ENCODE measurements around the gene PRKAR2B.

The PRKAR2B gene

DNA sequence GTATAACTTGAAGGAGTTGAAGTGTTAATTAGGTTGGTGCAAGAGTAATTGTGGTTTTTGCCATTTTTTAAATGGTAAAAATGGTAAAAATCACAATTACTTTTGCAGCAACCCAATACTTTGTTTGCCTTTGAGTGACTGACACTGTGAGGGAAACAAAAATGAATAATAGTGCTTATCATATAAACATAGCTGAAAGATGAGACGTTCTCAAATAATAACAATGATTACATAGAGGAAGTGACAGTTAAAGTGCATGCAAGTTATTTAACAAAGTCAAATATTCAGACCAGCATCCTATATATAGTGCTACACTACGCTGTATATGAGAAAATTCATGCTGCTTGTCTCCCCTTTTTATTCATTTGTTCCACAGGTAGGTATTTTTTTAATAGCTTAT lies 119.6 kb downstream of the PRKAR2B start:
- no peak for DNase-seq

DNA sequence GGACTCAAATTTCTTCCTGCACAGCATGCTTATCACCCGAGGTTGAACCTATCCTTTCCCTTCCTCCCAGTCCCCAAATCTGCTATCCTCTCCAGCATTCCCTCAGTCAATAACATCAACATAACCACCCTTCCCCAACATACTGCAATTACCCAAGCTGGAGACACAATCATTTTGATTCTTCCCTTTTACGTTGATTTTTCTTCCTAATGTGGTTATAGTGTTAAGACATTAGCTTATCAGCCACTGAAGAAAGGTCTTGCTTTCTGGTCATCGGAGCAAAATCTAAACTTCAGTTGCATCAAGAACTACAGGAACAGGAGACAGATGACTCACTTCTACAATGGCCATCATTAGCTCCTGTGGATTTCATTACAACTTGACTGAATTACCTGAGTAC lies 120.8 kb downstream of the PRKAR2B start:
- DNase-seq = no peak

DNA sequence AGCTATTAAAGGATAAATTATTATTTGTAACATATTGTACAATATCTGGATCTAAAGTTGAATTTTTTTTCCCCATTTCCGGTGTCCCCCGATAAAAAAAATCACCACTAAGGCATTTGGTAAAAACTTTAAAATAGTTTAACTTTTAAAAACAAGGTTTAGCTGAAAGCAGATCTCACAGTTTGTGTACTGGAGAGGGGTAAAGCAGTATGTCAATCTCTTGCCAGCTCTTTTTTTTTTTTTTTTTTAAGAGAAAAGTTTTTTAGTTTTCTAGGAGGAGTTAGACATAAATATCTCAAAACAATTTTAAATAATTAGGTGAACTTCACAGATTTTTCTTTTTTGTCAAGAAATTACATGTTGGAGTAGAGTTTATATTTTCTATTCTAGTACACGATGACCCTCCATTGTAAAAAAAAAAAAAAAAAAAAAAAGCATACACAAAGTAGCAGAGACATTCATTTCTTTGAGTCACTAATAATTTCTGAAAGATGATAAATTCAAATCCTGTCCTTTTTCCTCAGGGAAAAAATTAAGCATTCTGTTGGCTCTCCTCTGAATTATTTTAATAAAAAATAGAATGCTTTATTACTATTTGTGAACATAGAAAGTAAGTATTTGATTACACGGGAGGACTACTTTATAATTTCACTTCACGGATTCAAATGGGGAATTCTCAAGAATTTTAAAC lies 122.4 kb downstream of the PRKAR2B start:
- no peak for DNase-seq

DNA sequence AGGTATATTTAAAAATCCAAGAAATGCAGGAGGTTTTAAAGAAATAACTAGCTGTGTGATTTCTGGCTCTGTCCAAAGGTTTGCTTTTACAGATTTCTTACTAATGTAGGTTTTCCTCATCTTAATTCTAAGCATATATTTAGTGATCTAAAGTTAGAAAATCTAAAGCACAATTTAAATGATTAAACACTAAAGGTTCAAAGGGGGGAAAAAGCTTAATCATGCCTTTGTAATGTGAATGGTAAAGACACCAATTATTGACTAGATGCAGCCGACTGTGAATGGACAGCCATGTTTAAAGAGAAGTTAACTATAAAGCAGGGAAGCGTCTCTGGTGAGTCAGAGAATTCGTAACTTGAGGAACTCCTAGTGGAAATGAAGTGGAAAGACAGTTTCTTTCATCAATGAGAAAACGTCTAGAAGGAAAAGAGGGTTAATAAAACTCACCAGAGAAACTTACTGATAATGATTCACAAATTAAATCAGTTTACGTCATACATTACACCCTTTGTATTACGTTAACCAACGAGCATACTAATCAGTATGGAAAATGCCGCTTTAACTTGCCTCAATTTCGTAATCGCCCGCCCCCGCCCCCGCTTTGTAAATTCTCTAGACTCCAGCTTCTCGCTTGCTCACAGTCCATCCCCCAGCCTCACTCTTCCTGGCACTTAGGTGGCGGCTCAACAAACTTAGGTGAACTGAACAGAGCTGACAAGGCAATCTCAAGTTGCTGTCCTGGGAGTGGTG lies 123.2 kb downstream of the PRKAR2B start:
- DNase-seq = peak; percentile 70

DNA sequence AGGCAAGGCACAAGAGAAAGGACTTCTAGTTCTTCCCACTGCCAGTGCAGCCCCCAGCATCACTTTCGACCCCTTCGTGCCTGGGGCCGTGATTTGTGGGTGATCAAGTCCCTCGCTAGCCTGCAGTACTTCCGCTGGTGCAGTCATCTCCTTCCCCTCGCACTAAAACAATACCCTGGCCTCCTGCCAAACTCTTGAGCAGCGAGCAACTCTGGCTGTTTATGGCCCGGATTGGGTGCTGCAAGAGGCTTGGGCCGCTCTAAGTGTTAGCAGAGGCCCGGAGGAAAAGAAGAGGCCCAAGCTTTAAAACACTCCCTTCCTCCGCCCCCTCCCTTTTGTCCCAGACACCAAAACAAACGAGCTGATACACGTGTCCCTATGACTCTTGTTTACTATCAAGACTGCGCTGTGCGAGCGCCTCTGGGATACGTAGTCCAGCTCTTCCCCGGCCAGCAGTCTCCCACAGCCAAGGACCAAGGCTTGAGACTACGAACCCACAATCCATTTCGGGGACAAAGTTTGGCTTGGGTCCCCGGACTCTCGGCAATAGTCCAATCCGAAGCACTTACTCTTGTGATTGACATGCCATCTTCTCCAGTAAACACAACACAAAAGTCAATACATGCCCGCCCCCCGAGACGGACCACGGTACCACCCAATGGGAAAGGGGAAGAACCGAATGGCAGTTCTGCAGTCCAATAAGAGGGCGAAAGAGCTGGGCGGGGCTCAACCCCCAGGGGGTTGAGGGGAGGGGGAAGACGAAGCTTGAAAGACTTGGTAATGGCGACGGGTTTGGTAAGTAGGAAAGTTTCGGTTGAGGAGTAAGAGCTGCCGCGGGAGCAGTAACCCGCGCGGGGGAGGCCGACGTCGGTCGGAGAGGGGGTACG lies 124.0 kb downstream of the PRKAR2B start, which contains the start of gene HBP1:
HBP1 (plus strand) TSS at position 771 of the 887 bp plus-strand sequence. CDS start 10,891 bp downstream, outside the sequence.
- DNase-seq = peak; percentile 98

DNA sequence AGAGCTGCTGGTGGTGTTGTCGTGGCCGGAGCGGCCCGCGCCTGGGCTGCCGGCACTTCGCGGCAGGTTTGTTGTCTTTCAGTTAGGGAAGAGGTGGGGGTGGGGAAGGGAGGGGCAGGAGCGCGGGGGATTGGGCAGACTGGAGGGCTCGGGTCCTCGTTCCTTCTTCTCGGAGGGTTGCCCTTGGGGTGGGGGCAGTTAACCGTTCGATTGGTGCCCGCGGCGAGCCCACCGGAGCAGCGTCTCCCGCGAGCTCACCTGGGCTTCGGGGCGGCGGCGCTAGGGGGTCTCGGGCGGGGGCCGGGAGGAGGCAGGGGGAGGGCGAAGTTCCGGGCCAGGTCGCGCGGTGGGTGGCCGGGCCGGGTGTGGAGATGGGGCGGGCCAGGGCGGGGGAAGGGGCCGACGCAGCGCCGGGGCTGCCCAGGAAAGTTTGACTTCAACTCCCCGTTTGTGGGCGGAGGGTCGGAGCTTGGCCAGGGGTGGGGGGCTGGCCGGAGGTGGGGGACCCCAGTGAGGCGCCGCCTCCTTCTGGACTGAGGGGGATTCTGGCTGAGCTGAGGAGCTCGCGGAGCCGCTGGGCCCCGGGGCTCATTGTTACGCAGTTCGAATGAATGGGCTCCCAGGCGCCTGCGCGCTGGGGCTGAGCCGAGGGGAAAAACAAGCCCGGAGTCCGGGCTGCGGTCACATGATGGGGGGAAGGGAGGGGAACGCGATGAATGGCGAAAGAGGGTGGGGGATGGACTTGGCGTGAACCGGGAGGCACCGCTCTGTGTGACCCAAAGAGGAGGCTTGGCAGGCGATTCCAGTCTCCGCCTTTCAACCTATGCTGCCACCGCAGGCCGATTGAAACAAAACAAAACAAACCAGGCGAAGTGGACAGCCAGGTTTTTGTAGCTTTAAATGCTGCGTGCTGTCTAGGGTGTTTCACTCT lies 124.9 kb downstream of the PRKAR2B start:
- DNase-seq = peak; percentile 81

DNA sequence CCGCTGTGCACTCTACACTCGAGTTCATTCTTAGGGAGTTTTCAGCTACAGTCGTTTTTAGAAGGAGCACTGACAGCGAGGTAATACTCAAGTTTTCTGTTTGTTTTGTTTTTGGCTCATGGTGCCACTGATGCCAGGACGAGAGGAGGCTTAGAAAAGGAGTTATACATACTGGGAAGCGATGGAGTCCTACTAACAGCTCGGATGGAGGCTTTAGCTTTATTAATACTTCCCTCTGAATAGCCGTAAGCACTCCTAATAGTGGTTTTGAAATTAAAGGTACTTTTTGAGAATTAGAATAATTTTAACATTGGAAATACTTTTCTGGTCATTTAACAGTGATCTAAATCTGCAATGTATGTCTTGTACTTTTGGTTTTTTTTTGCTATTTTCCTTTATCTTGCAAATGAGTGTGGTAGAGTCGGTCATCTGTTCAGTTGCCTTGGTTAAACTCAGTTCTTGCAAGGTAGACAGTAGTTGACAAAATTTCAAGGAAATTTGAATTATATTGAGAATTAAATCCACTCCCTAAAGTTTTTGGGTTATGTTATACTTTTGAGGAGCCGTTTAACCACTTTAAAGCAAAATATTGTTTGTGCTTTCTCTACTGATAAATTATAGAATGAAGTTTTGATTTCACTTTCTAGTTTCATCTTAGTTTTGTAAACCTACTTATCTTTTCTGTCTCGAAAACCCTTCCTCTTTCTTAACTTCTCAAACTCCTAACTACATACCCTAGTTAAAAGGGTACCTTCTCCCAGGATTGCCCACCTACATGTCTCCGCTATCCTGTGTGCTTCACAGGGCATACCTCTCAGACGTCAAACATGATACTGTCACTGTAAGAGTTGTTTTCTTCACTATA lies 125.8 kb downstream of the PRKAR2B start:
- DNase-seq = no peak

DNA sequence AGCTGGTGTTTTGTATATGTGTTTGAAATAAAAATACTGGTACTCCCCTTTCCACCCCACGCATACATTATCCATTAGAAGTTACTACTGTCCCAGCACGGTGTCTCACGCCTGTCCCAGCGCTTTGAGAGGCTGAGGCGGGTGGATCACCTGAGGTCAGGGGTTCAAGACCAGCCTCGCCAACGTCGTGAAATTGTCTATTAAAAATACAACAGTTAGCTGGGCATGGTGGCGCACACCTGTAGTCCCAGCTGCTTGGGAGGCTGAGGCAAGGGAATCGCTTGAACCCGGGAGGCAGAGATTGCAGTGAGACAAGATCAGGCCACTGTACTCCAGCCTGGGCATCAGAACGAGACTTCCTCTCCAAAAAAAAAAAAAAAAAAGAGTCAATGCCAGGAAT lies 127.0 kb downstream of the PRKAR2B start:
- DNase-seq = no peak

DNA sequence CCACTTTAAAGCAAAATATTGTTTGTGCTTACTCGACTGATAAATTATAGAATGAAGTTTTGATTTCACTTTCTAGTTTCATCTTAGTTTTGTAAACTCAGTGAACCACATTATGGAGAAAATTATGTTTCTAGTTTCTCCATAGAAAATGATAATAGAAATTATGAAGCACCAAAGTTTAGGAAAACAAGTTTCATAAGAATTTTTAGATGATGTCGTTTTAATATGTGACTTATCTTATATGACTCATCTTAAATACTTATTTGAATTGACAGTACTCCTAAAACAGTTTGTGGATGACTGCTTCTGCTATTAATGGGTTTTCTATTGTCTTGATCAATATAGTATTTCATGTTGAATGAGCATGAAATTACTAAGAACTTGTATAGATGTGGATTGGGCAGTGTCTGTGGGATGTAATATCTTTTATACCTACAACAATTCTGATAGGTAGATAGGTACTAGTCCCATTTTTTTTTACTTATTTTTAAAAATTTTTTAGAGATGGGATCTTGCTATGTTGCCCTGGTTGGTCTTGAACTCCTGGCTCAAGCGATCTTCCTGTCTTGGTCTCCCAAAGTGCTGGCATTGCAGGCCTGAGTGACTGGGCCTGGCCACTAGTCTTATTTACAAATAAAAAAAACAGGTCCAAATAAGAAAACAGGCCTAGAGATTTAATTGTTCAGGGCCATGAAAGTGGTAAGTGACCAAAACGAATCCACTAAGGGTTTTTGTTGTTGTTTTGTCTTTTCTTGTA lies 127.9 kb downstream of the PRKAR2B start:
- no peak for DNase-seq

DNA sequence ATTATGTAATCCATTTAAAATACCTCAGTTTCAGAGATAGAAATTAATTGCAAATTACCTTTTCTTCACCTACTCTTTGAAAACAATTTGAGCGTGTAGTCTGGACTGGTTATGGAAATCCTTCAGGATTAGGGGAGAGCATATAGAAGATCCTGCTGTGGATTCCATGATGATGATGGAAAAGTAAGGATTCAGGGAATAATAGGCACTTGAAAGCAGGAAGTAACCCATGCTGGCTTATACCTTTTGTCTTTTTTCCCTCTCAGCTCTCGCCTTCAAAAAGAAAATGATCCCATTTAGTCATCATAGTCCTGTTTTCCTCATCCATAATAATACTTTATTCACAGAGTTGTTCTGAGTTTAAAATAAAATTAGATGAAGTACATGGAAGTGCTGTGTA lies 128.7 kb downstream of the PRKAR2B start:
- DNase-seq = no peak

DNA sequence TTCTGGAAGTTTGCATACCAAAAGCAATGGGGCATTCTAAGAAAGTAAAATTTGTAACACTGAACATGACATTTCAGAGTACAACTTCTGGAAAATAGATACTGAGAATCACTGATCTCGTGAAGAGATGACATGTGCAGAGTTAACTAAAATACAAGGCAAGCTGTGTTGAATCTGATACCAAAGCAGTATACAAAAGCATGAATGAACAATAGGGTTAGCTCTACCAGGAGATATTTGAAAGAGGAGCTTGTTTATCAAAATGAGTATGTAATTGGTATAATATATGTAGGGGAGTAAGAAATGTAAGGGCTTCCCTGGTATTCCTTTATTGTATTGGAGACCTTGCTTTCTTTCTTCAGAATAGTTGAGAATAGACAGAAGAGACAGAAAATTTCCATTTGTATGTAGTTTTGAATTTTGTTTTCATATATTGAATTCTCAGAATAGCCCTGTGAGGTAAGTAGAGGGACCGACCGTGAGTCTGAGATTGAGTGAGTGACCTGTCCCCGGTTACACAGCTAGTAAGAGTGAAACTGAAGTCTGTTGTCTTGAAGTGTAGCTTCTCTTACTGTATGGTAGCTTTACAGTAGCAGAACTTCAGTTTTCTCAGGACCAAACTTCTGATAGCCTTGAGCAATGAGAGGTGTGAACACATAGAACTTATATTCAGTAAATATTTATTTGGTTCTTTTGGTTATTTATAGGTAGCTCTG lies 129.3 kb downstream of the PRKAR2B start:
- DNase-seq = no peak

DNA sequence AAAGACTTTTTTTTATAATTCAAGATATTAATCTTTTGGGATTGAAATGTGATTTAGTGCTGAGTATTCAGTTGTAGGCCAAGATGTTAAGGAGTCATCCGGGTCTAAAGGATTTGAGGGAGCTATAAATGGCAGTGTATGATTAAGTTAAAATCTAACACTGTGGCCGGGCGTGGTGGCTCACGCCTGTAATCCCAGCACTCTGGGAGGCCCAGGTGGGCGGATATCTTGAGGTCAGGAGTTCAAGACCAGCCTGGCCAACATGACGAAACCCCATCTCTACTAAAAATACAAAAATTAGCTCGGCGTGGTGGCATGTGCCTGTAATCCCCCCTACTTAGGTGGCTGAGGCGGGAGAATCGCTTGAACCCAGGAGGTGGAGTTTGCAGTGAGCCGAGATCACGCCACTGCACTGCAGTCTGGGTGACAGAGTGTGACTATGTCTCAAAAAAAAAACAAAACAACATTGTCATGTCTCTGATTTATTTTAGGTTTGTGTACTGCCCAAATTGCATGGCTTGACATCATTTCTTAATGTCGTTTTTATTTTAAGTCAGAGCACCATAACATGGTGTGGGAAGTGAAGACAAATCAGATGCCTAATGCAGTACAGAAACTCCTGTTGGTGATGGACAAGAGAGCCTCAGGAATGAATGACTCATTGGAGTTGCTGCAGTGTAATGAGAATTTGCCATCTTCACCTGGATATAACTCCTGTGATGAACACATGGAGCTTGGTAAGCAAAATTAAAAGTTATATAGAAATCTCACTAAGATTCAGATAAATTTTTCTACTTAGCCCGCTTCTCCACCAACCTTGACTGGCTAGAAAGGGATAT lies 135.0 kb downstream of the PRKAR2B start:
- no peak for DNase-seq

DNA sequence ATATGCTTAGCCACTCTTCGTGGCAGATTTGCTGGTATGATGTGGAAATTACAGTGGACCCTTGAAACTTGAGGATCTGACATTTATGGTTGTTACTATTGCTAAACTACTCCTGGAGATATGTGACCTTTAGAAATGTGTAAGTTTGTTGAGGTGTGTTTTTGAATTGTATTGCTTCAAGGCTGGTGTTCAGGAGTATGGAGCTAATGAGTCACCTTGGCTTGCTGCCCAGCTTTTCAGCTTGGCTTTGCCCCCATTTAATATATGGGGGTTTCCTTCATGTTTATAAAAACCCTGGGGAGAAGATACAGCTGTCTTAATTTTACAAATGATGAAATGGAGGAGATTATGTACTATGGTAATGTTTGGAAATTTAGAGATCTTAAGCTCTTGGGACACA lies 135.9 kb downstream of the PRKAR2B start:
- DNase-seq = peak; percentile 34

DNA sequence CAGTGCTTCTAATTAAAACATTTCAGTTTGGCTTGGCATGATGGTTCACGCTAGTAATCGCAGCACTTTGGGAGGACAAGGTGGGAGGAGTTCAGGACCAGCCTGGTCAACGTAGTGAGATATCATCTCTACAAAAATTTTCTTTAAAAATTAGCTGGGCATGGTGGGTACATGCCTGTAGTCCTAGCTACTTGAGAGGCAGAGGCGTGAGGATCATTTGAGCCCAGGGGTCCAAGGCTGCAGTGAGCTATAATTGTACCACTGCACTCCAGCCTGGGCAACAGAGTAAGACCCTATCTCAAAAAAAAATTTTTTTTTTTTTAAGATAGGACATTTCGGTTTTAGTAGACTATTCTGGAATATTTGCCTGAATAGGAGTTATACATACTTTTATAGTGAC lies 136.7 kb downstream of the PRKAR2B start:
- DNase-seq = no peak

DNA sequence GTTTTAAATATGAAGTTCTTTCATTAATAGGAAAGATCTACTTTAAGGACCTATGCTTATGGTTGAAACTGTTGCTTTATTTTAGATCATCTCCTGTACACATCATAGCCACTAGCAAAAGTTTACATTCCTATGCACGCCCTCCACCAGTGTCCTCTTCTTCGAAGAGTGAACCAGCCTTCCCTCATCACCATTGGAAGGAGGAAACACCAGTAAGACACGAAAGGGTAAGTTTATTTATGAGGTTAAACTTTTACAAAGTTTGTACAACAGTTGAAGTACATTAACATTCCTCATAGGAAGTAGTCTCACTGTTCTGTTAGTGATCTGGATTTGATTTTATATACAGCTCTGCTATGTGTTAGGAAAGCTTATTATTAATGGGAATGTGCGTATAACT lies 141.2 kb downstream of the PRKAR2B start:
- no peak for DNase-seq

DNA sequence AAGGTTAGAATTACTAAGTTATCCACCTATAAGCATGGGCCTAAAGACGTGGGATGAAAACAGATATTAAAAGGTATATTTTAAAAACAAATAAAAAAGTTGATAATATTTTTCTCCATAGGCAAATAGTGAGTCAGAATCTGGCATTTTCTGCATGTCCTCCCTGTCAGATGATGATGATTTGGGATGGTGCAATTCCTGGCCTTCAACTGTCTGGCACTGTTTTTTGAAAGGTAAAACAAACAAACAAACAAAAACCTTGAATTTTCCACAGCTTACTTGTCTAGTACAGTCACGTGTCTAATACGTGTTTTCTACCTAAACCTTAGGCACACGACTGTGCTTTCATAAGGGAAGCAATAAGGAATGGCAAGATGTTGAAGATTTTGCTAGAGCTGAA lies 141.7 kb downstream of the PRKAR2B start:
- no peak for DNase-seq

DNA sequence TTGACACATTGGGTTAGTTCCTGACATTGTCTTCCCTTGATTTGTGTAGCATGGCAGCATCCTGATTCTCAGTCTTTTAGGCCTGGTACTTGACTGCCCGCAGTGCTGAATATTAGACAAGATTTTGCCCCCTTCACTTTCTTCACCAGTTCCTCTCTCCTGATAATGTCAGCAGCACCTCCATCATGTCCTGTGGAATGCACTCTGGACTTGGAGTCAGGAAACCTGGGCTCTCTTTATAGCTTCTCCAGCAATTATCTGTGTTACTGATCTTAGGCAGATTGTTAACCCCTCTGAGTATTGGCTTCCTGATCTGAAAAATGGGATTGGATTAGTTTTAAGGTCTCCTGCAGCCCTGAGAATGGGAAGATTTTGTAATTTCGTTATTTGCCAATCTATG lies 143.3 kb downstream of the PRKAR2B start:
- DNase-seq = no peak

DNA sequence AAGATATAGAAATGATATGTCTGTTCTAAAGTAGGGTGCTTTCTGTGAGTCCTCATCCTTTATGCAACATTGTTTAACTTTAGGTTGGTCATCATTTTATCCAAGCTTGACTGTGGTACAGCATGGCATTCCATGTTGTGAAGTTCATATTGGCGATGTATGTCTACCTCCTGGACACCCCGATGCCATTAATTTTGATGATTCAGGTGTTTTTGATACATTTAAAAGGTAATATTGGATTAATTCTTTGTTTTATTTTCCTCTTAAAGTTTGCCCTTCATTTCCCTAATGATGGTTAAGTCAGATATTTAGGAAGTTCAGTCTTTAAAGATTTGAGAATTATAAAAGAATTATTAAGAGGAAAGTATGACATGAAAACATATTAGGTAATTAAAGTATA lies 145.6 kb downstream of the PRKAR2B start:
- no peak for DNase-seq

DNA sequence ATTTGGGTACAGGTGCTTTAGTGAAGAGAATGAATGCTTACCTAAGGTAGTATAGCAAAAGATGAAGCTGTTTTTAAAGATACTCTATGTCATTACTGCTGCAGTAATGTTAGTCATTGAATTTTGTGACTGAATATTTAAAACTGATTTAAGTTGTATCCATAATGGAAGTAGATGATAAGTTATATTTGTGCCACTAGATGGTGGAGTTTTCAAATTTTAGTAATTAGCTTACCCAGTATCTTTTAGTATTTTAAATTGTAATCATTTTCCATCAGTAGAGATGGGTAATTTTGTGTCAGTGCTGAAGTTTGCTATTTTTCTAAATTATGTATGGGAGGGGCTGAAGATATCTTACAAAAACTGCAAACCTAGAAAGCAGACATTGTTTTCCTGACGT lies 149.5 kb downstream of the PRKAR2B start:
- DNase-seq = no peak

Data from effector CD8-positive, alpha-beta T cell (primary cell).